Endothelial cell of umbilical vein (primary cell): ENCODE data around the gene ITGA1. TPM values are rescaled to one million over a fixed set of nuclear protein-coding genes. Genes with fewer than 3 reads are reported as not detected.

Source experiments
- BruUV-seq: library from RNA; stranded (reverse); fragments of 400-500 nt; replicated peaks from 2 replicates; lab custom pipeline; 2021; lab: Mats Ljungman, UMichigan
- CTCF ChIA-PET: fragments of 300-600, 350-600 bp; sonication (Branson Sonifier 250); formaldehyde crosslinking; loops from one replicate; lab custom pipeline; 2021; ENCODE audit warnings: antibody characterized with exemption, inconsistent platforms; lab: Charles Lee
- POLR2A ChIA-PET: fragments of 300-600, 350-600 bp; sonication (Branson Sonifier 250); formaldehyde crosslinking; loops from one replicate; lab custom pipeline; 2021; ENCODE audit warnings: antibody characterized with exemption, inconsistent platforms; lab: Charles Lee
- DNase-seq: peaks from one replicate; pipeline ENCODE4 v3.0.0-alpha.2; 2011; ENCODE audit warnings: low read depth, low spot score
- FAIRE-seq: peaks from 2 replicates; lab custom pipeline; 2011; peaks lifted over from hg19 to GRCh38; lab: Jason Lieb, UNC
- H2AFZ ChIP-seq: 2 replicates; pipeline ENCODE4 v1.6.0; 2012; ENCODE audit warnings: low read depth, low read length, control low read depth, inconsistent platforms
- H3K27ac ChIP-seq: 2 replicates; pipeline ENCODE4 v1.5.1; 2011; ENCODE audit warnings: low read depth, mild to moderate bottlenecking, control low read depth, low read length, moderate library complexity; ENCODE audit not compliant: insufficient read depth
- H3K27me3 ChIP-seq, 2 experiments: 2 replicates each; pipeline versions ENCODE4 v1.6.0 to v1.6.1; 2011; ENCODE audit warnings: low read length in 2 of 2, mixed read lengths in 1 of 2; ENCODE audit not compliant: control insufficient read depth in 2 of 2, insufficient read depth in 2 of 2
- H3K36me3 ChIP-seq, 2 experiments: 2 replicates in 1 of 2; 3 replicates in 1 of 2; pipeline ENCODE4 v1.5.1; 2011; ENCODE audit warnings: low read length in 2 of 2, mild to moderate bottlenecking in 1 of 2, moderate library complexity in 1 of 2; ENCODE audit not compliant: control insufficient read depth in 2 of 2, insufficient read depth in 2 of 2; ENCODE audit errors: extremely low read depth in 1 of 2
- H3K4me1 ChIP-seq: 3 replicates; pipeline ENCODE4 v1.5.1; 2011; ENCODE audit warnings: mild to moderate bottlenecking, low read length; ENCODE audit not compliant: control insufficient read depth, insufficient read depth; ENCODE audit errors: extremely low read depth
- H3K4me2 ChIP-seq: 2 replicates; pipeline ENCODE4 v1.6.1; 2011; ENCODE audit warnings: low read length, control low read depth, mixed read lengths; ENCODE audit not compliant: insufficient read depth
- H3K4me3 ChIP-seq, 3 experiments: fragments of 200-600 bp in 1 of 3; sonication (generic), shearing (Covaris generic) in 1 of 3; replicated peaks in 1 of 3; 2 replicates each; pipeline ENCODE4 v1.5.1; 2011 to 2016; ENCODE audit warnings: control low read depth in 3 of 3, low read length in 3 of 3, mild to moderate bottlenecking in 2 of 3, inconsistent platforms in 1 of 3, low read depth in 1 of 3, moderate library complexity in 1 of 3; ENCODE audit not compliant: insufficient read depth in 1 of 3
- H3K79me2 ChIP-seq: 2 replicates; pipeline ENCODE4 v1.6.0; 2012; ENCODE audit warnings: low read length, inconsistent platforms; ENCODE audit not compliant: control insufficient read depth, insufficient read depth
- H3K9ac ChIP-seq: replicated peaks from 2 replicates; pipeline ENCODE3; 2011; ENCODE audit warnings: low read length, control low read depth; ENCODE audit not compliant: insufficient read depth; ENCODE audit errors: extremely low read depth
- H3K9me1 ChIP-seq: replicated peaks from 3 replicates; pipeline ENCODE4 v1.6.0; 2011; ENCODE audit warnings: mild to moderate bottlenecking, low read length; ENCODE audit not compliant: control insufficient read depth, insufficient read depth; ENCODE audit errors: extremely low read depth
- H3K9me3 ChIP-seq: replicated peaks from 2 replicates; pipeline ENCODE4 v1.5.1; 2012; ENCODE audit warnings: low read length, inconsistent platforms; ENCODE audit not compliant: control insufficient read depth, insufficient read depth
- H4K20me1 ChIP-seq: replicated peaks from 2 replicates; pipeline ENCODE3; 2011; ENCODE audit warnings: mild to moderate bottlenecking, low read length; ENCODE audit not compliant: control insufficient read depth, insufficient read depth; ENCODE audit errors: extremely low read depth
- CTCF ChIP-seq, 2 donors: IDR thresholded peaks; 1 replicate in 1 of 2; 2 replicates in 1 of 2; pipeline ENCODE4 v1.5.1; 2011; ENCODE audit warnings: low read length in 2 of 2, mild to moderate bottlenecking in 2 of 2, moderate library complexity in 2 of 2, control low read depth in 1 of 2, inconsistent platforms in 1 of 2, low read depth in 1 of 2; ENCODE audit not compliant: insufficient read depth in 1 of 2; ENCODE audit errors: extremely low read depth in 1 of 2
- EZH2 ChIP-seq: IDR thresholded peaks from 2 replicates; pipeline ENCODE4 v1.6.1; 2012; ENCODE audit warnings: borderline replicate concordance, low read depth, mild to moderate bottlenecking, moderate library complexity, low read length, inconsistent platforms; ENCODE audit not compliant: severe bottlenecking
- FOS ChIP-seq: IDR thresholded peaks from 2 replicates; pipeline ENCODE4 v1.6.1; 2011; ENCODE audit warnings: mild to moderate bottlenecking, low read length, moderate library complexity, borderline replicate concordance; ENCODE audit not compliant: insufficient read depth
- GATA2 ChIP-seq: IDR thresholded peaks from 2 replicates; pipeline ENCODE4 v1.7.0; 2011; ENCODE audit warnings: low read depth, mild to moderate bottlenecking, moderate library complexity, mixed read lengths, low read length; ENCODE audit not compliant: insufficient read length, insufficient read depth
- JUN ChIP-seq: IDR thresholded peaks from 2 replicates; pipeline ENCODE4 v1.6.1; 2011; ENCODE audit warnings: borderline replicate concordance, low read depth; ENCODE audit not compliant: insufficient read length, insufficient read depth
- MAX ChIP-seq: IDR thresholded peaks from 2 replicates; pipeline ENCODE4 v1.6.1; 2011; ENCODE audit not compliant: insufficient read depth, insufficient read length
- MYC ChIP-seq: IDR thresholded peaks from one replicate; pipeline ENCODE4 v1.6.1; 2011; ENCODE audit warnings: mild to moderate bottlenecking, low read depth, low read length
- POLR2A ChIP-seq: IDR thresholded peaks from 2 replicates; pipeline ENCODE4 v1.6.1; 2012; ENCODE audit warnings: low read depth, mild to moderate bottlenecking, control low read depth, low read length
- POLR2AphosphoS5 ChIP-seq: IDR thresholded peaks from 2 replicates; pipeline ENCODE4 v1.6.1; 2012; ENCODE audit warnings: low read depth, mild to moderate bottlenecking, control low read depth, low read length, moderate library complexity; ENCODE audit not compliant: insufficient read depth
- dilution Hi-C: fragments of 300-500 bp; cut with MboI; formaldehyde crosslinking; loops from one replicate; pipeline ENCODE4 v1.15.0; 2019; ENCODE audit warnings: low sequenced_read_pairs; ENCODE audit not compliant: extremely low pct_ligation_motif_present
- intact Hi-C: fragments of 100-400 bp; cut with micrococcal nuclease; formaldehyde crosslinking; loops from one replicate; pipeline ENCODE4 v1.10.0; 2022
- polyA plus RNA-seq, 4 experiments: library from polyadenylated mRNA; depleted of rRNA in 3 of 4; stranded (reverse) in 3 of 4; unstranded in 1 of 4; fragments of >200 nt; gene quantifications; 2 replicates each; pipeline versions ENCODE4 v1.2.1 to v1.2.3, GENCODE V29; 2011 to 2012; ENCODE audit warnings: missing spikeins in 1 of 4
- total RNA-seq: library from RNA; stranded (reverse); gene quantifications from 2 replicates; pipeline ENCODE4 v1.2.3, GENCODE V29; 2021

The ITGA1 gene
- total and polyA plus RNA-seq, 2 donors (not counting 3 experiments of a cell fraction or from before 2014, with no cell fraction given), result 0.65 to 1.9 TPM

- Histone ChIP-seq H3K4me2 (no peak overlapping the region), H3K9me3 (no peaks in the 10 kb centered on the region), H3K9ac (no peak overlapping the region), H3K79me2 (no peaks in the 10 kb centered on the region), H3K27me3 (no peaks in the 10 kb centered on the region), H3K9me1 (no peaks in the 10 kb centered on the region), H2AFZ (no peak overlapping the region), H3K36me3 (no peaks in the 10 kb centered on the region), H3K4me3 (no peak overlapping the region), H4K20me1 (no peaks in the 10 kb centered on the region), H3K4me1 (peaks cover 10% of the 10 kb centered on the region), H3K27ac (no peak overlapping the region)
- FAIRE-seq, result no peak
- TF ChIP-seq MAX, result no peak
- TF ChIP-seq JUN, result no peak
- TF ChIP-seq GATA2, result no peak
- TF ChIP-seq POLR2AphosphoS5, result no peak
- TF ChIP-seq FOS, result no peak
- no peak for TF ChIP-seq EZH2
- no peak for TF ChIP-seq POLR2A
- TF ChIP-seq CTCF (IDR thresholded peaks at IDR 0.05; ENCODE audit: extremely low read depth in 1 of 2, insufficient read depth in 1 of 2, low read depth in 1 of 2, low read length in 2 of 2), result no peak
- no peak for TF ChIP-seq MYC
- CTCF ChIA-PET, result interaction anchor here (2.4 kb wide), 1 partner anchor 10 kb away, joined by 9 read pairs; no protein-coding TSS in a partner anchor
- POLR2A ChIA-PET, result no interaction called here
- dilution Hi-C loops, result no loop called here
- DNase-seq, result no peak
- BruUV-seq, result no TSS peak
- intact Hi-C loops, result no loop called here
Measured at GRCh38 chr5:52925001-52925400, 137.3 kb downstream of the ITGA1 start.
